ENCODE data around the gene SH3RF1.
"Not testable (repeated sequence)": the region's sequence is repeated elsewhere in the genome, so short reads cannot be mapped to it uniquely, and the experiment has no call there.

Gene SH3RF1

GRCh38 chr4:169200361-169201030, 70.3 kb downstream of the SH3RF1 start:
- DNase-seq (ENCODE audit: low spot score) = no peak

- no peak for DNase-seq (ENCODE audit: low spot score)
These were observed 71.6 kb downstream of the SH3RF1 start for GRCh38 chr4:169199184-169199583.

DNA sequence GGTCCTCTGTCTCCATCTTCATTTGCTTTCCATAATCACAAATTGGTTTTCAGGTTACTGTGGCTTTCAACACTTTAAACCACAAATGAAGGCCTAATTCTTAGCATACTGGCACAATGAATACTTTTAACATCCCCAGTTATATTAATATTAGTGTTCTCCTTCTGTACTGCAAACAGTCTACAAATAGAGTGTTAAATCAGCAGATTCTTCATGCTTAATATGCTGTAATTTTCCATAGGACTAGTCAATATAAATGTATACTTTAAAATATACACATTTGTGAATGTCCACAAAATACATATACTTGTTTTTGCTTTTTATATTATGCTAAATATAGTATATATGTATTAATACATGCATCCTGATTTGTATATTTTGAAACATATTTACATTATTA, 72.6 kb downstream of the SH3RF1 start:
- no peak for DNase-seq (ENCODE audit: low spot score)

DNA sequence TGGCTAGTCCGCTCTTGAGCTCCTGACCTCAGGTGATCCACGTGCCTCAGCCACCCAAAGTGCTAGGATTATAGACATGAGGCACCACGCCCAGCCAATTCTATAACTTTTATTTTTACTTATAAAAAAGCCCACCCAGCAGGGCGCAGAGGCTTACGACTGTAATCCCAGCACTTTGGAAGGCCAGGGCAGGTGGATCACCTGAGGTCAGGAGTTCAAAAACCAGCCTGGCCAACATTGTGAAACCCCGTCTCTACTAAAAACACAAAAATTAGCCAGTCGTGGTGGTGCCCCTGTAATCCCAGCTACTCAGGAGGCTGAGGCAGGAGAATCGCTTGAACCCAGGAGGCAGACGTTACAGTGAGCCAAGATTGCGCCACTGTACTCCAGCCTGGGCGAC, 73.5 kb downstream of the SH3RF1 start:
- not testable (repeated sequence) for DNase-seq (ENCODE audit: low spot score)

GRCh38 chr4:169195032-169195431, 75.7 kb downstream of the SH3RF1 start:
- no peak for DNase-seq (ENCODE audit: low spot score)

DNA sequence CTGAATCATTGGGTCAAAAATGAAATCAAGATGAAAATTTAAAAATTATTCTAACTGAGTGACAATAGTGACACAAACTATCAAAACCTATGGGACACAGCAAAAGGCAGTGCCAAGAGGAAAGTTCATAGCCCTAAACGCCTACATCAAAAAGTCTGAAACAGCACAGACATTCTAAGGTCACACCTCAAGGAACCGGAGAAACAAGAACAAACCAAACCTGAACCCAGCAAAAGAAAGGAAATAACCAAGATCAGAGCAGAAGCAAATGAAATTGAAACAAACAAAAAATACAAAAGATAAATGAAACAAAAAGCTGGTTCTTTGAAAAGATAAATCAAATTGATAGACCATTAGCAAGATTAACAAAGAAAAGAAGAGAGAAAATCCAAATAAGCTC, 80.8 kb downstream of the SH3RF1 start:
- not testable (repeated sequence) for DNase-seq (ENCODE audit: low spot score)

DNA sequence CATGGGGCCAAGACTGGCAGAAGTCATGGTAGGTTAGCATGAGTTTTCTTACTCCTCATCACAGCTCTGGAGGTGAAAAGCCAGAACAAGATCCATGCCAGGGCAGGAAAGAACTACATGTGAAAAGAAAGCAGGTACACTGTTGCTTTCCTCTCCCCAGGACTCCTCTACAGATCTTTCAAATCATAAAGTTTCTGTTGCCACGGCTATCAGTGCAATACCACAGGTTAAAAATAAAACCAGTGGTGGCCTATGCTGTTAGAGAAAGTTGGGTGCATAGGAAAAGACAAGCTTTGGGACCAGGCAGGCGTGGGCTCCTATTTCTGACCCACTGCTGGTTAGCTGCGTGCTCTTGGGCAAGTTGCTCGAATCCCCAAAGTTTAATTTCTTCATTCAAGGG, 81.4 kb downstream of the SH3RF1 start:
- no peak for DNase-seq (ENCODE audit: low spot score)

GRCh38 chr4:169188204-169188603, 82.6 kb downstream of the SH3RF1 start:
- DNase-seq (ENCODE audit: low spot score) = no peak

DNA sequence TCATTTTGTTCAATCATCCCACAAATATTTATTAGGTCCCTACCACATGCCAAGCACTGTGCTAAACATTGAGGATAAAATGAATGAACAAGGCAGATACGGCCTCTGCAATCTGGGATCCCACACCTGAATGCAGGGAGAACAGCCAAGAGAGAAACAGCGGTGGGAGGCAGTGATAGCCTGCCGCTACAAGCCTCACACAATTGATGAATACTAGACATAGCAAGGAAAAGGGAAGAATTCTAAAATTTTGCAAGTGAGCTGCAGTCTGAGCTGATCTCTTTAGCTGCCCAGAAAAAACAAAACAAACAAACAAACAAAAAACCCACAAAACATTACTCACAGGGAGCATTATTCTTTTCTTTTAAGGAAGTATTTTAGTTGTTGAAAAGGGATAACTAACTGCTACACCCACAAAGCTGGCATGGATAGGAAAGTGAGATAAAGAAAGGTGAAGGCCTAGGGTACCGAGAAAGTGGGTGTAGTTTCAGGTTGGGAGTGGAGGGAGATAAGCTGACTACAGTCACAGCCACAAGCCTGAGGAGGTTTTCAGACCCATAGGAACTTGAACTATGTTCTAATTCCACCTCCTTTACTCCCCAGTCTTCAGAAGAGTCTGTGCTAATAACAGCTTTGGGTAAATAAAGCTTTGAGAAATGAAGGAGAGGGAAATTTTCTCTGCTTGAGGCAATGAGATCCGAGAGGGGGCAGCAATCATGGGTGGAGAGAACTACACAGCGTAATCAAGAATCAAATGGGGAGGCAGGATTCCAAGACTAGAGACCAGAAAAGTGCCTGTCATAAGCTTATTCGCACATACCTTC, 85.4 kb downstream of the SH3RF1 start:
- DNase-seq (ENCODE audit: low spot score) = no peak

- no peak for DNase-seq (ENCODE audit: low spot score)
These were observed 86.1 kb downstream of the SH3RF1 start for GRCh38 chr4:169184686-169185085.

DNA sequence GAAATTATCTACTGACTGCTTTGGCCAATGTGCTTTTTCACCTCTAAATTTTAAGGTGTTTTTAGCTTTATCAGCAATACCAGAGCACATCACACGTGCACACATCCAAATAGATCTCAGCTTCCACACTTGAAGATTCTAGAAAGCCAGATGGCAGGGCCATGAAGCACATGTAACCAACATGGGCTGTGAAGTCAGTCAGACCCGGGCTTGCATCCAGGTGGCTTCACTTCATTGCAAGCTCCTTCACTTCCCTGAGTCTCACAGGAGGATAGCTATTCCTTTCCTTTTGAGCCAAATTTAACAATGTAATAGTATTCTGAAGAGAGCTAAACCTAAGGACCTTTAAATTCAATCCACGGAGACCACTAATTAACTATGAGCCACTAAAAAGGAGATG, 86.5 kb downstream of the SH3RF1 start:
- no peak for DNase-seq (ENCODE audit: low spot score)

GRCh38 chr4:169183581-169183980, 87.2 kb downstream of the SH3RF1 start:
- no peak for DNase-seq (ENCODE audit: low spot score)

DNA sequence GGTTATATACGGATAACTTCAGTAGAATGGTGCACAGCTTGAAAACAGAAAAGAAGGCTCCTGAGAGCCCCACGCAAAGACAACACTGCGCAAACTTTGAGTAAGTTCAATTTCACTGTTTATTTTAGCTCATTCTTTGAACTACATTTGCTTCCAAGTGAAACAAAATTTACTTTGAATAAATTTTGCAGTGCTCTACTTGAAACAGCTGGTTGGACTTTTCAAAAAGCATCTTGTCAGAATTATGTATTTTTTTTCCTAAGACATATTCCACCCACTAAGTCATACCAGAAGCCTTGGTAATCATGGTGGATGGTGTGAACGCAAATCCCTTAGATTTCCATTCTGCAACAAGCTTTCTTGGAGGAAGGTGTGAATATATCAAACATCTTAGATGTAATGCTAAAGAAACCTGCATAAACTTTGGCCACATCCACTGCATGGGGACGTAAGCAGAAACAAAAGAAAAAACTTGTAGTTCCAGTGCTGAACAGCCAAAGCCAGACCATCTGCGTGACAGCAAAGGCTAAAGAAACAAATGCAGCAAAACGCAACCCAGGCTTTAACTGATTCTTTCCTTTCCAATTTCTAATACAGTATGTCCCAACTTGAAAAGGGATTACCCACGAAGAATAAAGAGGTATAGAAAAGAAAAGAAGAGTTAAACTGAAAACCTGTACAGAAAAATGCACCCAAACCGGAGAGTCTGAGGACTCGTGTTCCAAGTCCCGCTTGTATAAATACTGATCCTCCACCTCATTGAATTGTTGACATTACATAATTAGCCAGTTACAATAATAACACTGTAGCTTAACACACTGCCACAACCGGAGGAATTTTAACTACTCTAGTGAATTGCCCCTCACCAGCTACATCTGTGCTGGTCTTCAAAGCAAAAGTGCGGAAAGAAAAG, 90.9 kb downstream of the SH3RF1 start:
- peak; percentile 13 for DNase-seq (ENCODE audit: low spot score)

- DNase-seq (ENCODE audit: low spot score) = not testable (repeated sequence)
These were observed 92.7 kb downstream of the SH3RF1 start for GRCh38 chr4:169178092-169178491.

DNA sequence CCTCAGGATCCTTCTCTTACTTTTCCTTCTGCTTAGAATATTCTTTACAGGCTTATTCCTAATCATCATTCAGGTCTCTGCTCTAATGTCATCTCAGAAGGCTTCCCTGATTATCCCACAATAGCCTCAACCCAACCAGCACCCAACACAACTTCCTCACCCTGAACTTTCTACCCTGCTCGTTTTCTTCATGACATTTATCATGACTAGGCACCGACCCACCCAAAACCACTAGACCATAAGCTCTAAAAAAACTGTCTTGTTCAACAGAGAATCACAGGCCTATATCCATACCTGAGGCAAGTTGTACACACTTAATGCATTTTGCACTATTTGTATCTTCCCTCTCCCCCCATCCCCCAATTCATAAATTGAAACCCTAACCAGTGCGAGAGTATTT, 95.3 kb downstream of the SH3RF1 start:
- no peak for DNase-seq (ENCODE audit: low spot score)

GRCh38 chr4:169175035-169175434, 95.7 kb downstream of the SH3RF1 start:
- DNase-seq (ENCODE audit: low spot score) = no peak

DNA sequence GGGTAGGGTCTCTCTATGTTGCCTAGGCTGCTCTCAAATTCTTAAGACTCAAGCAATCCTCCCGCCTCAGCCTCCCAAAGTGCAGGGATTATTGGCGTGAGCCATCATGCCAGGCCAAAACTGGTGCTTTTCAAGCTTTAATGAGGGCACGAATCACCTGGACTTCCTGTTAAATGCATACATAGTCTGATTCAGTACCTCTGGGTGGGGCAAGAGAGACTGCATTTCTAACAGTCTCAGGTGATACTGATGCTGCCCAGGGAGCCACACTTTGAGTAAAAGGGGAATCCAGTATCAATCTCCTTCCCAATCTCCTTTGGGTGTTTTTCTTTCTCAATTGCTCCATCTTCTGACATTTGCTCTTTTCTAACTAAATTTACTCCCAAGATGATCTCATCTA, 96.5 kb downstream of the SH3RF1 start:
- no peak for DNase-seq (ENCODE audit: low spot score)

- DNase-seq (ENCODE audit: low spot score) = no peak
These were observed 102.5 kb downstream of the SH3RF1 start for GRCh38 chr4:169167957-169168858.

- peak; percentile 31 for DNase-seq (ENCODE audit: low spot score)
These were observed 105.9 kb downstream of the SH3RF1 start for GRCh38 chr4:169164669-169165415.

DNA sequence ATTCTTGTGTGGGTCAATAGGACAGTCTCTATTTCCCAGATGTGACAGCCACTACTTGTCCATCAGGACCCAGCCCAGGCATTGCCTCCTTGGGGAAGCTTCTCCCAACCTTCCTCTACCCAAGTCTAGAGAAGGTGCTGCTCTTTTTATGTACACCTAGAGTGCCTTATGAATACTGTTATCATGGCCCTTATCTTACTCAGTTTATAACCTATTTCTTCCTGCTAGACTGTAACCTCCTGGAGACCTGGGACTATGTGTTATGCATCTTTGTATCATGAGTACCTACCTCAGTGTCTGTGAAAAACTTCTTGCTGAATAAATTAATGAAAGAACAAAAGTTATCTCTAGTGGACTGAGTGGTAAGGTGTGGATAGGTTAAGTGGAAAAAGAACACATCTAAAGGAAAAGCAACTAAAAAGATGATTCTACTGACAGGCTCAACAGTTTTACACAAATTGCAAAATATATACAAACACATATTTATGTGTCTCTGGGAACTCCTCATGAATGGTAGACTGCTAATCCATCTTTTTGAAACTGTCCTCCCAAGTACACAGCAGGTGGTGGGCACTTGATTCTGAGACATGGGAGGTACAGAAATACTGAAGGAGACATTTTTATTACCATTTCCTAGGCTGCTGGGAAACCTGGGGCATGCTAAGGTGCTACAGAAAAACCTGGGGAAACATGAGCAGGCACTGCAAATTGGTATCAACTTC, 106.6 kb downstream of the SH3RF1 start:
- DNase-seq (ENCODE audit: low spot score) = no peak
